ENCODE results near the gene PPM1H. TPM values are rescaled to one million over a fixed set of nuclear protein-coding genes. Genes with fewer than 3 reads are reported as not detected.

Gene PPM1H
- total and polyA plus RNA-seq, 10 of the 15 experiments (the other 5 are each of a cell fraction or from before 2014, with no cell fraction given): 0.11 to 0.83 (median 0.49) TPM

GRCh38 chr12:62683776-62684569 is 251.0 kb downstream of the PPM1H start:
- RAD21 ChIA-PET (ENCODE audit: unreplicated experiment): interaction anchor here (1.9 kb wide), 1 partner anchor 11 kb away, joined by 6 read pairs; no protein-coding TSS in a partner anchor
- FAIRE-seq: no peak
- 68% methylated on average over 7 of the region's 7 CpGs for WGBS (ENCODE audit: insufficient coverage, insufficient replicate concordance, low lambda C conversion rate, missing lambda C conversion rate)
- CTCF ChIA-PET: no interaction called here
- no peak for DNase-seq (ENCODE audit: low read depth, low spot score)
- no peak overlapping the region for H3K4me2 ChIP-seq (ENCODE audit: control insufficient read depth, insufficient read depth)
- in situ Hi-C loops (cut with MboI): no loop called here
- intact Hi-C loops (cut with micrococcal nuclease; ENCODE audit: unreplicated experiment): no loop called here
- TF ChIP-seq ASH2L (IDR thresholded peaks at IDR 0.05; ENCODE audit: borderline replicate concordance, low read depth) (no peak), BACH1 (IDR thresholded peaks at IDR 0.05; ENCODE audit: borderline replicate concordance) (no peak), GATAD2B (conservative IDR thresholded peaks at IDR 0.05; ENCODE audit: low read depth) (no peak), IRF4 (IDR thresholded peaks at IDR 0.05; ENCODE audit: low read depth, low read length) (no peak), PKNOX1 (IDR thresholded peaks at IDR 0.05) (no peak), WRNIP1 (IDR thresholded peaks at IDR 0.05; ENCODE audit: borderline replicate concordance, low read depth, low read length) (no peak), ZNF592 (IDR thresholded peaks at IDR 0.05) (no peak), STAT3 (IDR thresholded peaks at IDR 0.05; ENCODE audit: low read depth, low read length) (no peak), NR2C1 (IDR thresholded peaks at IDR 0.05) (no peak), GABPA (IDR thresholded peaks at IDR 0.05; ENCODE audit: low read depth) (no peak), MYB (IDR thresholded peaks at IDR 0.05; ENCODE audit: borderline replicate concordance, low read depth, low read length) (no peak), ZNF207 (IDR thresholded peaks at IDR 0.05; ENCODE audit: borderline replicate concordance) (no peak), SMAD5 (IDR thresholded peaks at IDR 0.05; ENCODE audit: low read depth) (no peak), TCF3 (IDR thresholded peaks at IDR 0.05; ENCODE audit: borderline replicate concordance, insufficient read depth, low read depth, low read length) (no peak), ZNF384 (IDR thresholded peaks at IDR 0.05; ENCODE audit: borderline replicate concordance, low read depth, low read length) (no peak), HDAC6 (IDR thresholded peaks at IDR 0.05; ENCODE audit: unreplicated experiment) (no peak), RELB (IDR thresholded peaks at IDR 0.05; ENCODE audit: low read depth) (no peak)
- no peaks in the 10 kb centered on the region for H3K9me3 ChIP-seq (replicated peaks; ENCODE audit: control insufficient read depth, insufficient read depth, low read length)
- H3K27ac ChIP-seq (ENCODE audit: control insufficient read depth, insufficient read depth): no peak overlapping the region
- H3K36me3 ChIP-seq (ENCODE audit: control insufficient read depth in 2 of 2, insufficient read depth in 2 of 2, low read length in 1 of 2): no peaks in the 10 kb centered on the region
- H2AFZ ChIP-seq (ENCODE audit: control insufficient read depth, low read depth, low read length): no peak overlapping the region
- no peaks in the 10 kb centered on the region for H4K20me1 ChIP-seq (ENCODE audit: control insufficient read depth, insufficient read depth)
- BruUV-seq (replicated peaks): no TSS peak
- SMC1A ChIA-PET (ENCODE audit: uncharacterized antibody, unreplicated experiment): interaction anchor here (0.9 to 1.6 kb wide), 4 partner anchors 10 to 110 kb away, joined by 3 to 4 read pairs (median 4); no protein-coding TSS in a partner anchor
- H3K4me3 ChIP-seq: no peak overlapping the region
- H3K79me2 ChIP-seq (ENCODE audit: control insufficient read depth, insufficient read depth, low read length): no peaks in the 10 kb centered on the region
- H3K9ac ChIP-seq (ENCODE audit: control insufficient read depth, insufficient read depth, low read length): no peak overlapping the region
- POLR2A ChIA-PET: no interaction called here
- H3K27me3 ChIP-seq (replicated peaks in 1 of 2; ENCODE audit: control insufficient read depth in 2 of 2, insufficient read depth in 2 of 2, low read length in 1 of 2): no peaks in the 10 kb centered on the region
- ATAC-seq: no peak
- no peaks in the 10 kb centered on the region for H3K4me1 ChIP-seq (ENCODE audit: control insufficient read depth, insufficient read depth, low read length)

Measured in GM12878 (cell line).